ENCODE measurements around the gene TMEM229B. TPM values are rescaled to one million over a fixed set of nuclear protein-coding genes. Genes with fewer than 3 reads are reported as not detected.

Gene TMEM229B
- total and polyA plus RNA-seq, 4 donors, result 0.40 to 2.0 (median 1.6) TPM

GRCh38 chr14:67474366-67474765 is 14.2 kb downstream of the TMEM229B start:
- Histone ChIP-seq H3K27me3 (ENCODE audit: control insufficient read depth in 4 of 4, insufficient read depth in 4 of 4, low read length in 3 of 4) (no peaks in the 10 kb centered on the region), H3K4me3 (ENCODE audit: low read depth in 1 of 3, low read length in 3 of 3) (no peak overlapping the region), H3K27ac (ENCODE audit: low read depth in 1 of 2, low read length in 2 of 2) (no peak overlapping the region), H3K36me3 (ENCODE audit: control insufficient read depth in 4 of 4, insufficient read depth in 3 of 4, low read depth in 1 of 4, low read length in 3 of 4) (no peaks in the 10 kb centered on the region), H3K9me3 (ENCODE audit: control insufficient read depth in 4 of 4, low read length in 3 of 4) (no peaks in the 10 kb centered on the region), H3K9ac (ENCODE audit: low read depth in 1 of 2, low read length in 2 of 2) (no peak overlapping the region), H3K4me1 (ENCODE audit: control insufficient read depth in 4 of 4, insufficient read depth in 4 of 4, low read length in 3 of 4) (no peaks in the 10 kb centered on the region)
- no peak for DNase-seq (ENCODE audit: low spot score)
- TF ChIP-seq, protein P1, sequence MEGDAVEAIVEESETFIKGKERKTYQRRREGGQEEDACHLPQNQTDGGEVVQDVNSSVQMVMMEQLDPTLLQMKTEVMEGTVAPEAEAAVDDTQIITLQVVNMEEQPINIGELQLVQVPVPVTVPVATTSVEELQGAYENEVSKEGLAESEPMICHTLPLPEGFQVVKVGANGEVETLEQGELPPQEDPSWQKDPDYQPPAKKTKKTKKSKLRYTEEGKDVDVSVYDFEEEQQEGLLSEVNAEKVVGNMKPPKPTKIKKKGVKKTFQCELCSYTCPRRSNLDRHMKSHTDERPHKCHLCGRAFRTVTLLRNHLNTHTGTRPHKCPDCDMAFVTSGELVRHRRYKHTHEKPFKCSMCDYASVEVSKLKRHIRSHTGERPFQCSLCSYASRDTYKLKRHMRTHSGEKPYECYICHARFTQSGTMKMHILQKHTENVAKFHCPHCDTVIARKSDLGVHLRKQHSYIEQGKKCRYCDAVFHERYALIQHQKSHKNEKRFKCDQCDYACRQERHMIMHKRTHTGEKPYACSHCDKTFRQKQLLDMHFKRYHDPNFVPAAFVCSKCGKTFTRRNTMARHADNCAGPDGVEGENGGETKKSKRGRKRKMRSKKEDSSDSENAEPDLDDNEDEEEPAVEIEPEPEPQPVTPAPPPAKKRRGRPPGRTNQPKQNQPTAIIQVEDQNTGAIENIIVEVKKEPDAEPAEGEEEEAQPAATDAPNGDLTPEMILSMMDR (IDR thresholded peaks at IDR 0.05; ENCODE audit: low read depth, low read length, missing input control), result no peak
- whole genome bisulfite sequencing, result 100% methylated on average over 1 of the region's 1 CpG

DNA sequence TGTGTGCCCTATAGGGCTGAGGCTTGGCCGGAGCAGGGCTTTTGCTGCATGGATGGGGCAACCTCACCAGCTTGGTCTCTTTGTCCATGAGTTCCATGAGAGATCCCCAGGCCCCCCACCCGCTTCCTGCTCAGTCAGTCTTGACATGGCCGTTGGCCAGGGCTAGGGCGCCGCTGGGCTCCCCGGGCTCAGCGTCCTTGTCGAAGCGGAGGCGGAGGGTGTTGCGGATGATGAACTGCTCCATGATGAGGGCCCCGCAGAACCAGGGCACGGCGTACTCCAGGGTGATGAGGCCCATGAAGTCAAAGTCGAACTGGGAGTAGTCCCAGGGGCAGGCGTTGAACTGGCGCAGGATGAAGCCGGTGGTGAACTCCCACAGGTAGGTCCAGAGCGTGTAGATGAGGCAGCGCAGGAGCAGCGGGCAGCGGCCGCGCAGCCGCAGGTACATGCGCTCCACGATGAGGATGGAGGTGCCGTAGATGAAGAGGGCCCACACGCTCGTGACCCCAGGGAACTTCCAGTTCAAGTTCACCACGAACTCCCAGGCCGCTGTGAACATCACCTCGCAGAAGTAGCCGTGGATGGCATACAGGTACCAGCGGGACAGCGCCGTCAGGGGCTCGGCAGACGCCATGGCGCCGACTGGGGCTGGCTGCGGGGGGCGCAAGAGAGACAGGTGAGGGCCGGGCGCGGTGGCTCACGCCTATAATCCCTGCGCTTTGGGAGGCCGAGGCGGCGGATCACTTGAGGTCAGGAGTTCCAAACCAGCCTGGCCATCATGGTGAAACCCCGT is 15.0 kb downstream of the TMEM229B start:
- Histone ChIP-seq H3K9ac (ENCODE audit: low read depth in 1 of 2, low read length in 2 of 2) (no peak overlapping the region), H3K27me3 (ENCODE audit: control insufficient read depth in 4 of 4, insufficient read depth in 4 of 4, low read length in 3 of 4) (no peaks in the 10 kb centered on the region), H3K27ac (ENCODE audit: low read depth in 1 of 2, low read length in 2 of 2) (no peak overlapping the region), H3K4me3 (ENCODE audit: low read depth in 1 of 3, low read length in 3 of 3) (no peak overlapping the region), H3K4me1 (ENCODE audit: control insufficient read depth in 4 of 4, insufficient read depth in 4 of 4, low read length in 3 of 4) (no peaks in the 10 kb centered on the region), H3K9me3 (ENCODE audit: control insufficient read depth in 4 of 4, low read length in 3 of 4) (no peaks in the 10 kb centered on the region), H3K36me3 (ENCODE audit: control insufficient read depth in 4 of 4, insufficient read depth in 3 of 4, low read depth in 1 of 4, low read length in 3 of 4) (no peaks in the 10 kb centered on the region)
- DNase-seq (ENCODE audit: low spot score), result no peak
- TF ChIP-seq MAX (IDR thresholded peaks at IDR 0.05) (no peak), TAF1 (conservative IDR thresholded peaks at IDR 0.05) (no peak), GABPA (IDR thresholded peaks at IDR 0.05 in 1 of 2, conservative IDR thresholded peaks at IDR 0.05 in 1 of 2) (no peak), RXRA (IDR thresholded peaks at IDR 0.05) (no peak), RAD21 (IDR thresholded peaks at IDR 0.05) (no peak), REST (IDR thresholded peaks at IDR 0.05) (no peak), HNF4A (conservative IDR thresholded peaks at IDR 0.05) (no peak), EGR1 (IDR thresholded peaks at IDR 0.05; ENCODE audit: low read depth in 2 of 2) (no peak), ZBTB33 (IDR thresholded peaks at IDR 0.05) (no peak), ATF3 (IDR thresholded peaks at IDR 0.05) (no peak), HNF4G (IDR thresholded peaks at IDR 0.05) (no peak), FOXA2 (IDR thresholded peaks at IDR 0.05) (no peak), YY1 (IDR thresholded peaks at IDR 0.05) (no peak), FOXA1 (IDR thresholded peaks at IDR 0.05) (no peak)
- TF ChIP-seq, protein P1 (IDR thresholded peaks at IDR 0.05; ENCODE audit: low read depth, low read length, missing input control), result no peak
- WGBS, result 97% methylated on average over 52 of the region's 52 CpGs

Measured in liver (tissue), 9 donors.